Esophagus muscularis mucosa (tissue), 4 donors: ENCODE results near the gene RAPH1.

ENCODE experiments used
- EP300 ChIP-seq: sonication (generic); formaldehyde crosslinking; IDR thresholded peaks from one replicate; pipeline ENCODE4 v1.6.1; 2017; ENCODE audit warnings: antibody characterized with exemption
- POLR2A ChIP-seq: fragments of 450-650 bp; IDR thresholded peaks from one replicate; pipeline ENCODE4 v1.6.1; 2017; ENCODE audit warnings: antibody characterized with exemption, moderate library complexity, mild to moderate bottlenecking, low read depth
- POLR2AphosphoS5 ChIP-seq, 2 donors: sonication (generic); formaldehyde crosslinking; IDR thresholded peaks; one replicate each; pipeline ENCODE4 v1.6.1; 2017; ENCODE audit warnings: antibody characterized with exemption in 2 of 2
- TF ChIP-seq, protein P1 (sequence below), 3 experiments: fragments of 200-600 bp in 2 of 3; fragments of 450-650 bp in 1 of 3; sonication (generic) in 2 of 3; IDR thresholded peaks; one replicate each; pipeline ENCODE4 v1.5.1; 2017 to 2019; ENCODE audit warnings: antibody characterized with exemption in 3 of 3, mild to moderate bottlenecking in 2 of 3, moderate library complexity in 1 of 3

GRCh38 chr2:203399031-203399430 is 136.1 kb downstream of the RAPH1 start:
- no peak for TF ChIP-seq POLR2A
- no peak for TF ChIP-seq EP300
- TF ChIP-seq, protein P1, sequence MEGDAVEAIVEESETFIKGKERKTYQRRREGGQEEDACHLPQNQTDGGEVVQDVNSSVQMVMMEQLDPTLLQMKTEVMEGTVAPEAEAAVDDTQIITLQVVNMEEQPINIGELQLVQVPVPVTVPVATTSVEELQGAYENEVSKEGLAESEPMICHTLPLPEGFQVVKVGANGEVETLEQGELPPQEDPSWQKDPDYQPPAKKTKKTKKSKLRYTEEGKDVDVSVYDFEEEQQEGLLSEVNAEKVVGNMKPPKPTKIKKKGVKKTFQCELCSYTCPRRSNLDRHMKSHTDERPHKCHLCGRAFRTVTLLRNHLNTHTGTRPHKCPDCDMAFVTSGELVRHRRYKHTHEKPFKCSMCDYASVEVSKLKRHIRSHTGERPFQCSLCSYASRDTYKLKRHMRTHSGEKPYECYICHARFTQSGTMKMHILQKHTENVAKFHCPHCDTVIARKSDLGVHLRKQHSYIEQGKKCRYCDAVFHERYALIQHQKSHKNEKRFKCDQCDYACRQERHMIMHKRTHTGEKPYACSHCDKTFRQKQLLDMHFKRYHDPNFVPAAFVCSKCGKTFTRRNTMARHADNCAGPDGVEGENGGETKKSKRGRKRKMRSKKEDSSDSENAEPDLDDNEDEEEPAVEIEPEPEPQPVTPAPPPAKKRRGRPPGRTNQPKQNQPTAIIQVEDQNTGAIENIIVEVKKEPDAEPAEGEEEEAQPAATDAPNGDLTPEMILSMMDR (IDR thresholded peaks at IDR 0.05) = no peak
- no peak for TF ChIP-seq POLR2AphosphoS5 (IDR thresholded peaks at IDR 0.05)
